ENCODE results near the gene DNAH2. TPM values are rescaled to one million over a fixed set of nuclear protein-coding genes. Genes with fewer than 3 reads are reported as not detected.

The DNAH2 gene
- total and polyA plus RNA-seq, 2 donors = 0.07 to 0.14 TPM

DNA sequence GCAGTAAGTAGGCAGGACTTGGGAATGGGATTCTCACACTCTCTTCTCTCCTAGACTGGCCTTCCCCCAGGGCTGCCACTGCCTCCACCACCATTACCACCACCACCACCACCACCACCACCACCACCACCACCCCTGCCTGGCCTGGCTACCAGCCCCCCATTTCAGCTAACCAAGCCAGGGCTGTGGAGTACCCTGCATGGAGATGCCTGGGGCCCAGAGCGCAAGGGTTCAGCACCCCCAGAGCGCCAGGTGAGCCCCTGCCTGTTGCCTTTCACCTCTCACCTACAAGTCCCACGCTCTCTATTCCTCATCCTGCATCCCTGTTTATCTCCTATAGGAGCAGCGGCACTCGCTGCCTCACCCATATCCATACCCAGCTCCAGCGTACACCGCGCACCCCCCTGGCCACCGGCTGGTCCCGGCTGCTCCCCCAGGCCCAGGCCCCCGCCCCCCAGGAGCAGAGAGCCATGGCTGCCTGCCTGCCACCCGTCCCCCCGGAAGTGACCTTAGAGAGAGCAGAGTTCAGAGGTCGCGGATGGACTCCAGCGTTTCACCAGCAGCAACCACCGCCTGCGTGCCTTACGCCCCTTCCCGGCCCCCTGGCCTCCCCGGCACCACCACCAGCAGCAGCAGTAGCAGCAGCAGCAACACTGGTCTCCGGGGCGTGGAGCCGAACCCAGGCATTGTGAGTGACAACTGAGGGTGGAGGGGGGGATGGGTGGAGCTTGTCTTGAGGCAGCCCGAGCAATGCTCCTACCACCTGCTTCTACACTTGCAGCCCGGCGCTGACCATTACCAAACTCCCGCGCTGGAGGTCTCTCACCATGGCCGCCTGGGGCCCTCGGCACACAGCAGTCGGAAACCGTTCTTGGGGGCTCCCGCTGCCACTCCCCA, 129.5 kb downstream of the DNAH2 start:
- Histone ChIP-seq H3K36me3 (ENCODE audit: control insufficient read depth in 2 of 2, insufficient read depth in 2 of 2, low read length in 1 of 2) (peaks cover 65 to 67% of the 10 kb centered on the region in 2 donors), H3K4me3 (ENCODE audit: low read length in 2 of 2) (no peak overlapping the region), H3K4me1 (ENCODE audit: control insufficient read depth in 2 of 2, insufficient read depth in 2 of 2, low read length in 2 of 2) (peaks cover 16 to 59% of the 10 kb centered on the region in 2 donors), H3K27me3 (ENCODE audit: control insufficient read depth in 2 of 2, insufficient read depth in 1 of 2, low read length in 1 of 2) (no peaks in the 10 kb centered on the region), H3K9me3 (ENCODE audit: control insufficient read depth in 2 of 2, insufficient read depth in 1 of 2, low read length in 1 of 2) (peaks cover 0 to 27% of the 10 kb centered on the region in 2 donors), H3K27ac (ENCODE audit: low read depth in 1 of 2, low read length in 1 of 2) (no peak overlapping the region)
- no peak for DNase-seq (ENCODE audit: low read depth in 6 of 9, low spot score in 9 of 9)
- WGBS = 97% methylated on average over 34 of the region's 34 CpGs

DNA sequence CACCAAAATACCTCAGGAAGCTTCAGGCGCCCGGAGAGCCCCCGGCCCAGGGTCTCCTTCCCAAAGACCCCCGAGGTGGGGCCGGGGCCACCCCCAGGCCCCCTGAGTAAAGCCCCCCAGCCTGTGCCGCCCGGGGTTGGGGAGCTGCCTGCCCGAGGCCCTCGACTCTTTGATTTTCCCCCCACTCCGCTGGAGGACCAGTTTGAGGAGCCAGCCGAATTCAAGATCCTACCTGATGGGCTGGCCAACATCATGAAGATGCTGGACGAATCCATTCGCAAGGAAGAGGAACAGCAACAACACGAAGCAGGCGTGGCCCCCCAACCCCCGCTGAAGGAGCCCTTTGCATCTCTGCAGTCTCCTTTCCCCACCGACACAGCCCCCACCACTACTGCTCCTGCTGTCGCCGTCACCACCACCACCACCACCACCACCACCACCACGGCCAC, 130.6 kb downstream of the DNAH2 start:
- peaks cover 0 to 22% of the 10 kb centered on the region in 2 donors for H3K9me3 ChIP-seq (ENCODE audit: control insufficient read depth in 2 of 2, insufficient read depth in 1 of 2, low read length in 1 of 2)
- H3K36me3 ChIP-seq (ENCODE audit: control insufficient read depth in 2 of 2, insufficient read depth in 2 of 2, low read length in 1 of 2) = peaks cover 77 to 78% of the 10 kb centered on the region in 2 donors
- 94% methylated on average over 20 of the region's 20 CpGs for WGBS
- DNase-seq (ENCODE audit: low read depth in 6 of 9, low spot score in 9 of 9) = no peak
- H3K27ac ChIP-seq (ENCODE audit: low read depth in 1 of 2, low read length in 1 of 2) = no peak overlapping the region
- H3K4me3 ChIP-seq (ENCODE audit: low read length in 2 of 2) = no peak overlapping the region
- H3K4me1 ChIP-seq (ENCODE audit: control insufficient read depth in 2 of 2, insufficient read depth in 2 of 2, low read length in 2 of 2) = peaks cover 16 to 56% of the 10 kb centered on the region in 2 donors
- H3K27me3 ChIP-seq (ENCODE audit: control insufficient read depth in 2 of 2, insufficient read depth in 1 of 2, low read length in 1 of 2) = no peaks in the 10 kb centered on the region

DNA sequence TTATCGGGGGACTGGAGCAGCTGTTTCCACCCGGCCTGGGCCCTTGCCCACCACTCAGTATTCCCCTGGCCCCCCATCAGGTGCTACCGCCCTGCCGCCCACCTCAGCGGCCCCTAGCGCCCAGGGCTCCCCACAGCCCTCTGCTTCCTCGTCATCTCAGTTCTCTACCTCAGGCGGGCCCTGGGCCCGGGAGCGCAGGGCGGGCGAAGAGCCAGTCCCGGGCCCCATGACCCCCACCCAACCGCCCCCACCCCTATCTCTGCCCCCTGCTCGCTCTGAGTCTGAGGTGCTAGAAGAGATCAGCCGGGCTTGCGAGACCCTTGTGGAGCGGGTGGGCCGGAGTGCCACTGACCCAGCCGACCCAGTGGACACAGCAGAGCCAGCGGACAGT, 131.2 kb downstream of the DNAH2 start:
- no peaks in the 10 kb centered on the region for H3K27me3 ChIP-seq (ENCODE audit: control insufficient read depth in 2 of 2, insufficient read depth in 1 of 2, low read length in 1 of 2)
- H3K4me3 ChIP-seq (ENCODE audit: low read length in 2 of 2) = no peak overlapping the region
- peaks cover 0 to 20% of the 10 kb centered on the region in 2 donors for H3K9me3 ChIP-seq (ENCODE audit: control insufficient read depth in 2 of 2, insufficient read depth in 1 of 2, low read length in 1 of 2)
- H3K4me1 ChIP-seq (ENCODE audit: control insufficient read depth in 2 of 2, insufficient read depth in 2 of 2, low read length in 2 of 2) = peaks cover 16 to 50% of the 10 kb centered on the region in 2 donors
- WGBS = 98% methylated on average over 21 of the region's 21 CpGs
- H3K36me3 ChIP-seq (ENCODE audit: control insufficient read depth in 2 of 2, insufficient read depth in 2 of 2, low read length in 1 of 2) = peaks cover 82% of the 10 kb centered on the region in 2 donors
- no peak overlapping the region for H3K27ac ChIP-seq (ENCODE audit: low read depth in 1 of 2, low read length in 1 of 2)
- DNase-seq (ENCODE audit: low read depth in 6 of 9, low spot score in 9 of 9) = no peak

DNA sequence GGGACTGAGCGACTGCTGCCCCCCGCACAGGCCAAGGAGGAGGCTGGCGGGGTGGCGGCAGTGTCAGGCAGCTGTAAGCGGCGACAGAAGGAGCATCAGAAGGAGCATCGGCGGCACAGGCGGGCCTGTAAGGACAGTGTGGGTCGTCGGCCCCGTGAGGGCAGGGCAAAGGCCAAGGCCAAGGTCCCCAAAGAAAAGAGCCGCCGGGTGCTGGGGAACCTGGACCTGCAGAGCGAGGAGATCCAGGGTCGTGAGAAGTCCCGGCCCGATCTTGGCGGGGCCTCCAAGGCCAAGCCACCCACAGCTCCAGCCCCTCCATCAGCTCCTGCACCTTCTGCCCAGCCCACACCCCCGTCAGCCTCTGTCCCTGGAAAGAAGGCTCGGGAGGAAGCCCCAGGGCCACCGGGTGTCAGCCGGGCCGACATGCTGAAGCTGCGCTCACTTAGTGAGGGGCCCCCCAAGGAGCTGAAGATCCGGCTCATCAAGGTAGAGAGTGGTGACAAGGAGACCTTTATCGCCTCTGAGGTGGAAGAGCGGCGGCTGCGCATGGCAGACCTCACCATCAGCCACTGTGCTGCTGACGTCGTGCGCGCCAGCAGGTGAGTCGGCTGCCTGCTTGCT, 131.7 kb downstream of the DNAH2 start:
- no peaks in the 10 kb centered on the region for H3K27me3 ChIP-seq (ENCODE audit: control insufficient read depth in 2 of 2, insufficient read depth in 1 of 2, low read length in 1 of 2)
- H3K27ac ChIP-seq (ENCODE audit: low read depth in 1 of 2, low read length in 1 of 2) = no peak overlapping the region
- DNase-seq (ENCODE audit: low read depth in 6 of 9, low spot score in 9 of 9) = no peak
- H3K36me3 ChIP-seq (ENCODE audit: control insufficient read depth in 2 of 2, insufficient read depth in 2 of 2, low read length in 1 of 2) = peaks cover 87% of the 10 kb centered on the region in 2 donors
- peaks cover 16 to 45% of the 10 kb centered on the region in 2 donors for H3K4me1 ChIP-seq (ENCODE audit: control insufficient read depth in 2 of 2, insufficient read depth in 2 of 2, low read length in 2 of 2)
- 98% methylated on average over 35 of the region's 35 CpGs for WGBS
- no peak overlapping the region for H3K4me3 ChIP-seq (ENCODE audit: low read length in 2 of 2)
- H3K9me3 ChIP-seq (ENCODE audit: control insufficient read depth in 2 of 2, insufficient read depth in 1 of 2, low read length in 1 of 2) = peaks cover 0 to 18% of the 10 kb centered on the region in 2 donors

DNA sequence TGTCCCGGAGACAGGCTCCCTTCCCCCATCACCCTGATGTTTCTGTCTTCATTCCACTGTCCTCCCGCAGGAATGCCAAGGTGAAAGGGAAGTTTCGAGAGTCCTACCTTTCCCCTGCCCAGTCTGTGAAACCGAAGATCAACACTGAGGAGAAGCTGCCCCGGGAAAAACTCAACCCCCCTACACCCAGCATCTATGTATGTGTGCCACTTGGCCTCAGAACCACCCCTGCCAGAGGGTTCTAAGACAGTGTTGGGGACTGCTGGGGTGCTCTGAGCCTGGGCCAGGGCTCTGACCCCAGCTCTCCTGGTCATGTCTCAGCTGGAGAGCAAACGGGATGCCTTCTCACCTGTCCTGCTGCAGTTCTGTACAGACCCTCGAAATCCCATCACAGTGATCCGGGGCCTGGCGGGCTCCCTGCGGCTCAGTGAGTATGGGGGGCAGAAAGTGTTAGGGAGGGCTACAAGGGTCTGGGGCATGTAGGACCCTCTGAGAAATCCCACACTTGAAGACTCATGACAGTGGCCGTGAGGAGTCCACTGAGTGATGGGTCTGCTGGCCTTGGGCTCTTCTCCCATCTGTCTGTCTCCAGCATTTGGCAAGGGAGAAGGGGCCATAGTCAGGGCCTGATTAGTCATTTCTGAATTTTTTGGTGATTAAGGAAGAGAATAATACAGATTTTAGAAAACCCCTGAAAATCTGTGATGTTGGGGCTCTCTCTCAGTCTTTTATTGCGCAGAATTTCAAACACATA, 132.4 kb downstream of the DNAH2 start:
- DNase-seq (ENCODE audit: low read depth in 6 of 9, low spot score in 9 of 9) = no peak
- H3K27me3 ChIP-seq (ENCODE audit: control insufficient read depth in 2 of 2, insufficient read depth in 1 of 2, low read length in 1 of 2) = no peaks in the 10 kb centered on the region
- H3K4me3 ChIP-seq (ENCODE audit: low read length in 2 of 2) = no peak overlapping the region
- peaks cover 16 to 38% of the 10 kb centered on the region in 2 donors for H3K4me1 ChIP-seq (ENCODE audit: control insufficient read depth in 2 of 2, insufficient read depth in 2 of 2, low read length in 2 of 2)
- no peak overlapping the region for H3K27ac ChIP-seq (ENCODE audit: low read depth in 1 of 2, low read length in 1 of 2)
- WGBS = 97% methylated on average over 12 of the region's 12 CpGs
- peaks cover 0 to 11% of the 10 kb centered on the region in 2 donors for H3K9me3 ChIP-seq (ENCODE audit: control insufficient read depth in 2 of 2, insufficient read depth in 1 of 2, low read length in 1 of 2)
- peaks cover 92 to 93% of the 10 kb centered on the region in 2 donors for H3K36me3 ChIP-seq (ENCODE audit: control insufficient read depth in 2 of 2, insufficient read depth in 2 of 2, low read length in 1 of 2)

DNA sequence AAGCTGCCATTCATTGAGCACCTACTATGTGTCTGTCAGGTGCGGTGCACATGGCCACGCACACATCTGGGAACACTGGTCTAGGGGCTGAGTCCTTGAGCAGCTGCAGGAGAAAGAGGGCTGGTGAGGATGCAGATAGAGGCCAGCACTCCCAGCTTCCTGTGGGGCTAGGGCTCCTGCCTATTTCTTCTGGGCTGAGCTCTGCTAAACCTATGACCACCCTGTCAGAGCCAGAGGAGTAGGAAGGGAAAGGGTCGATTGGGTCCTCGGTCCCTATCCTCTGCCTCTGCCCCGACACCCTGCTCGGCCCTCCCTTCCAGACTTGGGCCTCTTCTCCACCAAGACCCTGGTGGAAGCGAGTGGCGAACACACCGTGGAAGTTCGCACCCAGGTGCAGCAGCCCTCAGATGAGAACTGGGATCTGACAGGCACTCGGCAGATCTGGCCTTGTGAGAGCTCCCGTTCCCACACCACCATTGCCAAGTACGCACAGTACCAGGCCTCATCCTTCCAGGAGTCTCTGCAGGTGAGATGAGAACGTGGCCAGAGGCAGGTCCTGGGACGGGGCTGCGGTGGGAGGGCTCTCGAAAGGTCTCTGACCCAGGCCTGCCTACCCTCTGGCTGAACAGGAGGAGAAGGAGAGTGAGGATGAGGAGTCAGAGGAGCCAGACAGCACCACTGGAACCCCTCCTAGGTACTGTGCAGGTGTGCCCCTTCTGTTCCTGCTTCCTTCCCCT, 133.3 kb downstream of the DNAH2 start:
- DNase-seq (ENCODE audit: low read depth in 6 of 9, low spot score in 9 of 9) = no peak
- H3K4me1 ChIP-seq (ENCODE audit: control insufficient read depth in 2 of 2, insufficient read depth in 2 of 2, low read length in 2 of 2) = peaks cover 15 to 34% of the 10 kb centered on the region in 2 donors
- no peaks in the 10 kb centered on the region for H3K27me3 ChIP-seq (ENCODE audit: control insufficient read depth in 2 of 2, insufficient read depth in 1 of 2, low read length in 1 of 2)
- H3K36me3 ChIP-seq (ENCODE audit: control insufficient read depth in 2 of 2, insufficient read depth in 2 of 2, low read length in 1 of 2) = peaks cover 93% of the 10 kb centered on the region in 2 donors
- peak overlapping the region; percentile 79 to 93 for H3K27ac ChIP-seq (ENCODE audit: low read depth in 1 of 2, low read length in 1 of 2)
- 98% methylated on average over 17 of the region's 17 CpGs for WGBS
- H3K9me3 ChIP-seq (ENCODE audit: control insufficient read depth in 2 of 2, insufficient read depth in 1 of 2, low read length in 1 of 2) = peaks cover 0 to 8% of the 10 kb centered on the region in 2 donors
- no peak overlapping the region for H3K4me3 ChIP-seq (ENCODE audit: low read length in 2 of 2)

DNA sequence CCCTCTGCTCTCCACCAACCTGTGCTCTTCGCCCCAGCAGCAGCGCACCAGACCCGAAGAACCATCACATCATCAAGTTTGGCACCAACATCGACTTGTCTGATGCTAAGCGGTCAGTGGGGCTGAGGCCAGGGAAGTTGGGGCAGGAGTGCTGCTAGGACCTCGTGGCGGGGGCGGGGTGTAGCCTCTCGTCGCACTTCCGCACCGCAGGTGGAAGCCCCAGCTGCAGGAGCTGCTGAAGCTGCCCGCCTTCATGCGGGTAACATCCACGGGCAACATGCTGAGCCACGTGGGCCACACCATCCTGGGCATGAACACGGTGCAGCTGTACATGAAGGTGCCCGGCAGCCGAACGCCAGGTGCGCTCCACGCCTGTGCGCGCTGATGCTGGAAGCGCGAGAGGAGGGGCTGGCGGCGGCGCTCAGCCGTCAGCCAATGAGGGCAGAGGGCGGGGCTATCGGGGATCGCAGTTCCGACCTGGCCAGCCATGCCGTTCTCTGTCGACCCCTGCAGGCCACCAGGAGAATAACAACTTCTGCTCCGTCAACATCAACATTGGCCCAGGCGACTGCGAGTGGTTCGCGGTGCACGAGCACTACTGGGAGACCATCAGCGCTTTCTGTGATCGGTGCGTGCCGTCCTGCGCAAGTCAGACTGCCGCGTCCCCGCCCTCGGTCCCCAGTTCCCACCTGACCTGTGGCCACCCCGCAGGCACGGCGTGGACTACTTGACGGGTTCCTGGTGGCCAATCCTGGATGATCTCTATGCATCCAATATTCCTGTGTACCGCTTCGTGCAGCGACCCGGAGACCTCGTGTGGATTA, 134.1 kb downstream of the DNAH2 start:
- Histone ChIP-seq H3K36me3 (ENCODE audit: control insufficient read depth in 2 of 2, insufficient read depth in 2 of 2, low read length in 1 of 2) (peaks cover 85 to 86% of the 10 kb centered on the region in 2 donors), H3K9me3 (ENCODE audit: control insufficient read depth in 2 of 2, insufficient read depth in 1 of 2, low read length in 1 of 2) (peaks cover 0 to 15% of the 10 kb centered on the region in 2 donors), H3K27ac (ENCODE audit: low read depth in 1 of 2, low read length in 1 of 2) (peak overlapping the region; percentile 81 to 93), H3K4me3 (ENCODE audit: low read length in 2 of 2) (peak overlapping the region in 1 of 2 donors; percentile 21), H3K4me1 (ENCODE audit: control insufficient read depth in 2 of 2, insufficient read depth in 2 of 2, low read length in 2 of 2) (peaks cover 21 to 42% of the 10 kb centered on the region in 2 donors), H3K27me3 (ENCODE audit: control insufficient read depth in 2 of 2, insufficient read depth in 1 of 2, low read length in 1 of 2) (no peaks in the 10 kb centered on the region)
- peak; percentile 82 to 98 (median 94) for DNase-seq (ENCODE audit: low read depth in 6 of 9, low spot score in 9 of 9)
- 24% methylated on average over 60 of the region's 60 CpGs for WGBS

DNA sequence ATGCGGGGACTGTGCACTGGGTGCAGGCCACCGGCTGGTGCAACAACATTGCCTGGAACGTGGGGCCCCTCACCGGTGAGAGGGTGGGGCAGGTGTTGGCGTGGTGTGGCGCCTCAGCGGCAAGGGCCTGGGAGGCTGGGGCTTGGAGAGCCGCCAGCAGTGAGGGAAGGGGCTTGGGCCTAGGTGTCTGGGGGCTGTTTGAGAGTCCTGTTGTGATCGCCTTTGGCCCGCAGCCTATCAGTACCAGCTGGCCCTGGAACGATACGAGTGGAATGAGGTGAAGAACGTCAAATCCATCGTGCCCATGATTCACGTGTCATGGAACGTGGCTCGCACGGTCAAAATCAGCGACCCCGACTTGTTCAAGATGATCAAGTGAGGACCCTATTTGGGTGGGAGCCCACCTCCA, 134.7 kb downstream of the DNAH2 start:
- peaks cover 21 to 45% of the 10 kb centered on the region in 2 donors for H3K4me1 ChIP-seq (ENCODE audit: control insufficient read depth in 2 of 2, insufficient read depth in 2 of 2, low read length in 2 of 2)
- H3K36me3 ChIP-seq (ENCODE audit: control insufficient read depth in 2 of 2, insufficient read depth in 2 of 2, low read length in 1 of 2) = peaks cover 80% of the 10 kb centered on the region in 2 donors

More for the DNA sequence above, 134.7 kb downstream of the DNAH2 start:
- Histone ChIP-seq H3K9me3 (ENCODE audit: control insufficient read depth in 2 of 2, insufficient read depth in 1 of 2, low read length in 1 of 2) (peaks cover 0 to 17% of the 10 kb centered on the region in 2 donors), H3K27me3 (ENCODE audit: control insufficient read depth in 2 of 2, insufficient read depth in 1 of 2, low read length in 1 of 2) (no peaks in the 10 kb centered on the region), H3K4me3 (ENCODE audit: low read length in 2 of 2) (no peak overlapping the region), H3K27ac (ENCODE audit: low read depth in 1 of 2, low read length in 1 of 2) (peak overlapping the region in 1 of 2 donors; percentile 93)
- WGBS = 91% methylated on average over 20 of the region's 20 CpGs
- DNase-seq (ENCODE audit: low read depth in 6 of 9, low spot score in 9 of 9) = no peak
